NCI-H510A treated with DMSO at 0.1 percent for 48 hours (cell line): ENCODE data around the gene GPR155.
A peak's percentile ranks its signal among the peaks of the same experiment; 100 is the strongest.
"Not testable (repeated sequence)": the region's sequence is repeated elsewhere in the genome, so short reads cannot be mapped to it uniquely, and the experiment has no call there.

ENCODE experiments used
- DNase-seq: peaks from one replicate; lab custom pipeline; 2025; lab: John Stamatoyannopoulos, UW

The GPR155 gene

DNA sequence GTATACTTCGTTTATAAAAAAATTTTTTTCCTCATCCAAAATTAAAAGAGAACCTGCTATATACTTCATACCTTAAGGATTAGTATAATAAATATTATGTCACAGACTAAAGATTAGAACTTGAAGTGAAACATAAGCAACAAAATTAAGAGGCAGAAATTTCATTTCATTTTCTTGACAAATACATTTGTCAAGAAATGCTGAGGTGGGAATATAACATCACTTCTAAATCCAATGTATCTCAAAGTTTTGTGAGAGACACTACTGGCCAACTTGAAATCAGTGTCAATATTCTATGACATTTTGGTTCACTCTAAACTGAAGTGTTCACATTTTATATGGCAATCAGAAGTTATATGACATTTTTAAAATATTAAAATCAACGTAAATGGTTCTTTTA, 47.5 kb downstream of the GPR155 start:
- DNase-seq: no peak

DNA sequence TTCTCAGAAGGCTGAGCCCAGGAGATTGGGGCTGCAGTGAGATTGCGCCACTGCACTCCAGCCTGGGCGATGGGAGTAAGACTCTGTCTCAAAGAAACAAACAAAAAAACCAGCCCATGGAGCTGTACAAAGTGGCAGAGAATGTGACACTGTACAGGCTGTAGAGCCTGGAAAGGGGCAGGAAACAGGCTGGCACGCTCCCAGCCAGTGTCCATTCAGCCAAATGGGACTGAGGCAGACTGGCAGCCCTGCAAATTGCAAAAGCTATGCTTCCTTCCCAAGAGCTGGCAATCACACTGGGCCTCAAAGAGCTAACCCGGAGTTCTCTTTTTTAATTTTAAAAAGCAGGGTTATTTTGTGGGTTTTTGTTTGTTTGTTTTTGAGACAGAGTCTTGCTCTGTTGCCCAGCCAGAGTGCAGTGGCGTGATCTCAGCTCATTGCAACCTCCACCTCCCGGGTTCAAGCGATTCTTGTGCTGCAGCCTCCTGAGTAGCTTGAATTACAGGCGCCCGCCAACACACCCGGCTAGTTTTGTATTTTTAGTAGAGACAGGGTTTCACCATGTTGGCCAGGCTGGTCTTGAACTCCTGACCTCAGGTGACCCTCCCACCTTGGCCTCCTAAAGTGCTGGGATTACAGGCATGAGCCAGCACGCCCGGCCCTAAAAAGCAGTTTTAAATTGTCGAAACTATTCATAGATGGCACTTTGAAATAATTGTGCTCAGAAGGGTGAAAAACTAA, 48.5 kb downstream of the GPR155 start:
- DNase-seq: no peak

DNA sequence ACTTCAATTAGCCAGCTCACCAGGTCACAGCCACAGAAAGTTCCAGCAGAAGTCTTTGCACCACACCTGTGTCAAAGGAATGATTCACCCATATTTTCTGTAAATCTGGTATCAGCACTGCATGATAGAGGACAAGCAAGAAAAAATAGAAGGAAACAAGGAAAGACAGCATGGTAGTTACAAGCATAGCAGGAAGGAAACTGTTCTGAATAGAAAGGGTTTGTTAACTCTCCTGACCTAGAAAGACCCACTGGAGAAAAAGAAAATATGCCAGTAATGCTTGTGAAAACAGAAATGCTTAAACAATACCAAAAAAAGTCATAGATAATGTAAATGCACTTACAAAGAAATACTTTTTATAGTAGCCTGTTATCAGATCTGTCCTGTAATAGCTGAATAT, 50.5 kb downstream of the GPR155 start:
- no peak for DNase-seq

DNA sequence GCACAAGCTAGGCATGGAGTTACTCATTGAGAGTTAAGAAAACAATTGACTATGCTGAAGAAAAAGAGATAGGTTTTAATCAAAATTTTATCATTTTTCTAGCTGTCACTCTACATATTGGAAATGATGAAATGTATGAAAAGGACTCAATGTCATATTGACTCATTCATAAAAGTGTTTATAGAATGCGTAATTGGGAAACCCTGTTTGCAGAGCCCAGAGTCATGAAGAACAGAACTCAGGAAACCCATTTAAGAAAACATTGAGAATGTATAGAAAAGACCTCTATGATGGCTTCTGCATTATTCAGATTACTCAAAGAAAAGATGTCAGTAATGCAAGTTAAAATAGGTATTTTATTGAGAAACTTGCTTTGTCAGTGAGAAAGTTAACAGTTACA, 54.9 kb downstream of the GPR155 start:
- no peak for DNase-seq

DNA sequence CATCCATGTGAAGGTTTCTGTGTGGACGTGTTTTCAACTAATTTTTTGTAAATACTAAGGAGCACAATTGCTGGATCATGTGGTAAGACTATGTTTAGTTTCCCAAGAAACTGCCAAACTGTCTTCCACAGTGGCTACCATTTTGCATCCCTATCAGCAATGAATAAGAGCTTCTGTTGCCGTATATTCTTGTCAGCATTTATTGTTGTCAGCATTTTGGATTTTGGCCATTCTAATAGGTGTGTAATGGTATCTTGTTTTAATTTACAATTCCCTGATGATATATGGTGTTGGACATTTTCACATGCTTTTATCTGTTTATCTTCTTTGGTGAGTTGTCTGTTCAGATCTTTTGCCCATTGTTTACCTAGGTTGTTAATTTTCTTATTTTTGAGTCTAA, 56.8 kb downstream of the GPR155 start:
- no peak for DNase-seq

DNA sequence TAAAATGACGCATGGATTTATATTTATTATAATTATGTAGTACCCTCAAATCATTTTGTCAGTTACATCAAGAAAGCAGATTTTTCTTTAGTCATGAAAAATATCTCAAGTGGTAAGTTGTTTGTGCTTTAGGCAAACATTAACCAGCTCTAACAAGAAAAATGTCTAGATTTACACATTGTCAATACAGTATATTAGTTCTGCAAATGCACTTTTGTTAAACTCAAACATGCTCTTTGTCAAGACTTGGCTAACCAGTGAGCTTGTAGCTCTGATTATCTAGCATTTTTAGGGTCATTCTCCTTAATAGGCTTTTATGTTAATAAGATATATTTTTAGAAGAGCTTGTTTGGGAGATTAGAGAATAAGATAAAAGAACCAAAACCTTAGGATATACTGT, 58.6 kb downstream of the GPR155 start:
- no peak for DNase-seq

DNA sequence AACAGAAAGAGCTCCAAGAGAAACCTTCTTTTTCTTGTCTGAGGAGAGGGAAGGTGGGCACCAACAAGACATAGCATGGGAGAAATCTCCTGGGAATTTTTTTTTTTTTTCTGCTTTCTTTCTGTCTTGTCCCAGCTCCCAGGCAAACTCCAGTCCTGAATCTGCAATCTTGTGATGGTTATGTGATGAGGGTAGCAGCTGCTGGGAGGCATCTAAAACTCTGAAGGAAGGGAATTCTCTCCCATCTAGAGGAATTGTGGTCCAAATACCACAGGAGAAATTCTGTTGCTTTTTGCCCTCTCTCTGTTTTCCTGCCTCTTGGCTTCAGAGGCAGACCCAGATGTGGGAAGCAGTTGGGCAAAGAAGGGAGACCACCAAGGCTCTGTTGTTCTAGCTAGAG, 74.6 kb downstream of the GPR155 start:
- no peak for DNase-seq

DNA sequence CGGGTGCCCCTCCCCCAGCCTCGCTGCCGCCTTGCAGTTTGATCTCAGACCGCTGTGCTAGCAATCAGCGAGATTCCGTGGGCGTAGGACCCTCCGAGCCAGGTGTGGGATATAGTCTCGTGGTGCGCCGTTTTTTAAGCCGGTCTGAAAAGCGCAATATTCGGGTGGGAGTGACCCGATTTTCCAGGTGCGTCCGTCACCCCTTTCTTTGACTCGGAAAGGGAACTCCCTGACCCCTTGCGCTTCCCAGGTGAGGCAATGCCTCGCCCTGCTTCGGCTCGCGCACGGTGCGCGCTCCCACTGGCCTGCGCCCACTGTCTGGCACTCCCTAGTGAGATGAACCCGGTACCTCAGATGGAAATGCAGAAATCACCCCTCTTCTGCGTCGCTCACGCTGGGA, 76.8 kb downstream of the GPR155 start:
- not testable (repeated sequence) for DNase-seq

DNA sequence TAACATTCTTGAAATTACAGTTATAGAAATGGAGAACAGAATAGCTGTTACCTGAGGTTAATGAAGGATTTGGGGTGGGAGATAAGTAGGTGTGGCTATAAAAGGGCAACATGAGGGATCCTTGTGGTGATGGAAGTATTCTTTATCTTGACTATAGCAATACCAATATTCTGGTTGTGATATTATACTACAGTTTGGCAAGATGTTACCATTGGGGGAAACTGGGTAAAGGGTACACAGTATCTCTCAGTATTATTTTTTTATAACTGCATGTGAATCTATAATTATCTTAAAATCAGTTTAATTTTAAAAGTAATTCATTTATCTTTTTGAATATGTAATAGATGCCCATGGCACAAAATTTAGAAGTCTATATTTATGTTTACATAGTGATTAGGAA, 83.2 kb downstream of the GPR155 start:
- no peak for DNase-seq

DNA sequence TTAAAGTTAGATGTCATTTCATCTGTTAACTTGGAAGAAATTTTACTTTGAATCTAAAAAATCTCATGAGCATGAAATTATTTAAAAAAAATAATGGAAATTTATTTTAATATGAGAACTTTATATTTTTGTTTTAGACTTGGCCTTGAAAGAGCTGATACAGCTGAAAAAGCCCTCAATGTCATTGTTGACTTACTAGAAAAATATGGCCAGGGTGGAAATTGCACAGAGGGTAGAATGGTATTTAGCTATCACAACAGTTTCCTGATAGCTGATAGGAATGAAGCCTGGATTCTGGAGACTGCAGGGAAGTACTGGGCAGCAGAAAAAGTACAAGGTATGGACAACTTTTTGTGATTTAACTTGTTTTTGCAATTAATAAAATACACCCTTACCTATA, 86.0 kb downstream of the GPR155 start:
- DNase-seq: no peak

DNA sequence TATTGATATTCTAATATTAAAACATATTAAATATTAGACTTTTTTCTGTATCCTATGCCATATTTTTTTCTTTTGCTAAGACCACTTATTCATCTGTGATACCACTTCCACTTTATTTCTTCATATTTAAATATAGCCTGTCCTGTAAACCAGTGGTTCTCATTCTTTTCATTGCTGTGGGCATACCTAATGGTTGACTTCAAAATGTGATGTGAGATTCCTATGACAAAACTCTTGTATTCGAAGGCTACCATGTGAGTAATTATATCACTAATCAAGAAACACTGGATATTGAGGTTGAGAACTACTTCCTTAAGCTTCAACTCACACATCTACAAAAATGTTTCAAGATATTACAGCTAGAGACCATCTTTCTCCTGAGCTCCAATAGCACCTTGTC, 87.7 kb downstream of the GPR155 start:
- DNase-seq: no peak

DNA sequence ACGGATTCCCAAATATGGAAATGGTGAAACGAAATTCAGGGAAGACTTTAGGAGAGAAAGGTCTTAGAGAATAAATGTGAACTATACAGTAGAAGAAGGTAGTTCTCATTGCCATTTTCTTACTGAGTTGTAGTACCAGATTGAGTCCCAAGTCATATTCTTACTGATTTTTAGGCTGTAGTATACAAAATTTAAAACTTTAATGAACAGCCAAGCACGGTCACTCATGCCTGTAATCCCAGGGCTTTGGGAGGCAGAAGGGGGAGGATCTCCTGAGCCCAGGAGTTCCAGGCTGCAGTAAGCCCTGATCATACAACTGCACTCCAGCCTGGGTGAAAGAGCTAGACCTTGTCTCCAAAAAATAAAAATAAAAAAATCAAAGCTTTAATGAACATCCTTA, 89.1 kb downstream of the GPR155 start:
- no peak for DNase-seq

DNA sequence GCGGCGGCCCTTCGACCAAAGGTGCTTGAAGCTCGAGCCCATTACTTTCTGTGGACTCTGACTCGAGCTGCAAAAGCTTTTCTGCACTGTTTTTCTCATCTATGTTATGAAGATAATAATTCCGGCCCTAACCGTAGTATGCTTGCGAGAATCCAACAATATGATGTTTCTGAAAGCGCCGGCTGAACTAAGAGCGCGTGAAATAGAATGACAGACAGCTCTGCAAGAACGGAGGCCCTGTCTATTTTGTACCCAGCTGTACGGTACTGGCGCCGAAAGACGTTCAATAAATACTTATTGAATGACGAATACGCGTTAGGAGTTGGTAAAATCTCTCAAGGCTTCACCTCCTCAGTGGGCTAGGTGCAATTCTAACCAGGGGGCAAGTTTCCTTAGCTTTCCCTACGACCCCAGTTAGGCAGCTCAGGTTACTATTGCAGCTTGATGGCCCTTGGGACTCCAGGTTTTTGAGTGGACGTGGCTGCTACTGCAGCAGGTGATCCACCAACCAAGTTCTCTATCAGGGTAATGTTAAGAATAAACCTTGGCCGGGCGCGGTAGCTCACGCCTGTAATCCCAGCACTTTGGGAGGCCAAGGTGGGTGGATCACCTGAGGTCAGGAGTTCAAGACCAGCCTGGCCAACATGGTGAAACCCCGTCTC, 90.7 kb downstream of the GPR155 start:
- peak; percentile 99 for DNase-seq

DNA sequence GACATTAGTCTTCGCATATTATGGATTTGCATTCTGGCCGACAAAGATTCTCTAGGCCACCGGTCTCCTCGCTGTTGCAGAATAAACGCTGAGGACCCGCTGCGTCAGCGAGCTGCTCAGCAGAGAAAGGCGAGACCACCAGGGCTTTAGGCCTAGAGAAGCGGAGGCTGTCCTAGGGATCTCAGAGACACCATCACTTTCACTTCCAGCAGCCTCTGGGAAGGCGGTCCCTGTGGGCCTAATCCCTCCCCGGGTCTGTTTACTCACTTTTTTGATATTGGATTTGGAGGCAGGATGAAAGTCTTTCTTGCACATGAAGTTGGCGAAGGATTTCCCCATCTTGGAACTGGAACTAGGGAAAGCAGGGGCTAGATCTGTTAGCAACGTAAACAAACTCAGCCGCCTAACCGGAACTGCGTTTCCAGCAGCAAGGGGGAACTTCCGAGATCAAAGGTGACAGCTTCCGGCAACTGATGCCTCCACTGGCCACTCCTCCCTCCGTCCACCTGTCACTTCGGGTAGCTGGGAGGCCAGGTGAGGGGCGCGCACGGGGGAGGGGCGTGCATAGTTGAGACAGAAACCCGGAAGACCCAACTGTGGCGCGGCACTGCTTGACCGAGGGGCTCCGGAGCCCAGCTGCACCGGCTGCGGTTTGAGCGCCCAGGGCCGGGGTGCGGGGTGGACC, 91.4 kb downstream of the GPR155 start, which contains the start of gene SCRN3:
SCRN3 (plus strand) TSS at position 447 of the 685 bp plus-strand sequence. CDS start 2,554 bp downstream, outside the sequence.
- peak; percentile 100 for DNase-seq

DNA sequence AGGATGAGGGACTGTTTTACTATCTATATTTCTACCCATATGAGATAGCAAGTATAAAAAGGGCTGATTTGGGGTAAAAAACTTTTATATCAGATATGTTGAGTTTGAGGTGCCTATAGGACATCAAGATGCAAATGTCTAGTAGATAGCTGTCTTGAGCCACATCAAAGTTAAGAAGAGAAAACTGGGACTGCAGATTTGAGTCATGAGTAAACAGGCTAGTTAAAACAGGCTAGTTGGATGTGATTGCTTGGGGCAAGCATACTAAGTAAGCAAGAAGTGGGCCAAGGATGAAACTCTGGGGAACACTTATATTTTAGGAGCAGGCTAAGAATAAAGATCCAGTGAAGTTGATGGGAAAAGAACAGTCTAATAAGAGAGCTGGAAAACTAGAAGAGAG, 94.1 kb downstream of the GPR155 start:
- DNase-seq: no peak

DNA sequence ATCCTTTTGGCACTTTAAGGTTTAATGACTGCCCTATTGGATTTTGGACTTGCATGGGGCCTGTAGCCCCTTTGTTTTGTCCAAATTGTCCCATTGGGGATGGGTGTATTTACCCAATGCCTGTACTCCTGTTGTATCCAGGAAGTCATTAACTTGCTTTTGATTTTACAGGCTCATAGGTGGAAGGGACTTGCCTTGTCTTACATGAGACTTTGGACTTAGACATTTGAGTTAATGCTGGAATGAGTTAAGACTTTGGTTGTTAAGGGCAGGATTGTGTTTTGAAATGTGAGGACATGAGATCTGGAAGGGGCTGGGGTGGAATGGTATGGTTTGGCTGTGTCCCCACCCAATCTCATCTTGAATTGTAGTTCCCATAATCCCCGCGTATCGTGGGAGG, 96.5 kb downstream of the GPR155 start:
- DNase-seq: not testable (repeated sequence)

DNA sequence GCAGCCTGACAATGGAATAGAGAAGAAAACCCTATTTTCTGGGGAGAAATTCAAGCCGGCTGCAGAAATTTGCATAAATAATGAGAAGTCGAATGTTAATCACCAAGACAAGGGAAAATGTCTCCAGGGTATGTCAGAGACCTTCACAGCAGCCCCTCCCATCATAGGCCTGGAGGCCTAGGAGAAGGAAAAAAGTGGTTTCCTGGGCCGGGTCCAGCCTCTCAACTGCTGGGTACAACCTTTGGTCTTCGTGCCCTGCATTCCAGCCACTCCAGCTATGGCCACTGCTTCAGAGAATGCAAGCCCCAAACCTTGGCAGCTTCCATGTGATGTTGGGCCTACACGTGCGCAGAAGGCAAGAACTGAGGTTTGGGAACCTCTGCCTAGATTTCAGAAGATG, 97.3 kb downstream of the GPR155 start:
- no peak for DNase-seq

DNA sequence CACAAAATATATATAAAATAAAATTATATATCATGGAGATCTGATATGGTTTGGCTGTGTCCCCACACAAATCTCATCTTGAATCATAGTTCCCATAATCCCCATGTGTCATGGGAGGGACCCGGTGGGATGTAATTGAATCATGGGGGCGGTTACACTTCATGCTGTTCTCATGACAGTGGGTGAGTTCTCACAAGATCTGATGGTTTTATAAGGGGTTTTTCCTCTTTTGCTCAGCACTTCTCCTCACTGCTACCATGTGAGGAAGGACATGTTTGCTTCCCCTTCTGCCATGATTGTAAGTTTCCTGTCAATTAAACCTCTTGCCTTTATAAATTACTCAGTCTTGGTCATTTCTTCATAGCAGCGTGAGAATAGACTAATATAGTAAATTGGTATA, 98.1 kb downstream of the GPR155 start:
- not testable (repeated sequence) for DNase-seq

DNA sequence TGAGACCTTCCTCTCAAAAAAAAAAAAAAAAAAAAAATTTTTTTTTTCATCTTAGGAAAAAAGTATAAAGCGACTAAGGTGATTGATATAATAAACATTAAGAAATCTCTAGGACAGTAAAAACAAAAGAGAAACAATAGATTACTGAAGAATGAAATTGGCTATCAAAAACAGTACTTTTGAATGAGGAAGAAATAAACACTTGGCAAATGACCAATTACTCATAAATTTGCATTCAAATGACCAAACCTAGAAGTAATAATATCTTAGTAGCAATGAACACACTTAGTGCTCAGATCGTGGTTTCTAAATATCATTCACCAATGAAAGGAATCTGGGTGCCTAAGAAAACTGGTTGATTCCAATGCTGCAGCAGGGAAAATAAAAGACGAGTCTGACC, 101.6 kb downstream of the GPR155 start:
- no peak for DNase-seq

DNA sequence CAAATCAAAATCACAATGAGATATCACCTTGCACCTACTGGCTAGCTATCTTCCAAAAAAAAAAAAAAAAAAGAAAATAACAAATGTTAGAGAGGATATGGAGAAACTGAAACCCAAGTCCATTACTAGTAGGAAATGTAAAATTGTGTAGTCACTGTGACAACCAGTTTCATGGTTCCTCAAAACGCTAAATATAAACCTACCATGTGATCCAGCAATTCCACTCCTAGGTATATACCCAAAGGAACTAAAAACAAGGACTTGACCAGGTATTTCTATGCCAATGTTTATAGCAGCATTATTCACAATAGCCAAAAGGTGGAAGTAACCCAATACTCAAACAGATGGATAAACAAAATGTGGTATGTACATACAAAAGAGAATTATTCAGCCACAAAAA, 103.0 kb downstream of the GPR155 start:
- DNase-seq: no peak
